C4-2B (cell line): ENCODE data around the gene CTNNA3.

Experiments
- H3K27ac ChIP-seq: fragments of 450-650 bp; 2 replicates; pipeline ENCODE4 v1.5.1; 2017
- ZFX ChIP-seq: fragments of 450-650 bp; IDR thresholded peaks from 2 replicates; pipeline ENCODE4 v1.6.1; 2017
- TF ChIP-seq, protein P1 (sequence below): fragments of 450-650 bp; conservative IDR thresholded peaks from 2 replicates; pipeline ENCODE4 v1.5.1; 2017; ENCODE audit warnings: mild to moderate bottlenecking

The CTNNA3 gene

DNA sequence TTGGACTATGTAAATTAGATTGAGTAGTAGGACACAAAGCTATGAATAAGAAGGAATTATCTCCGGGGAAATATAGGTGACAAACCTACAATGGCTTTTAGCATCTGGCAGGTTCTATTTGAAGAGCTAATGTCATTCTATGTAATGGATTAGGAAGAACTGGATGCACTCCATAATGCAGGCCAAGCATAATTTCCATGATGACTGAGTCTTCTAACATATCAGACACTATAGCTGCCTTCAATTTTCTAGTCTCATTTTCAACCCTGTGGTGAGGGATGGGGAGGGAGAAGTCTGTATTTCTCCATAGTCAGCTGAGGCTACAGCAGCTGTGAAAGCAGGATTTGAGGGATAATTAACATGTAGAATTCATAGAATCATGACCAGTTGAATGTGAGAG is 1160.6 kb downstream of the CTNNA3 start:
- TF ChIP-seq, protein P1, sequence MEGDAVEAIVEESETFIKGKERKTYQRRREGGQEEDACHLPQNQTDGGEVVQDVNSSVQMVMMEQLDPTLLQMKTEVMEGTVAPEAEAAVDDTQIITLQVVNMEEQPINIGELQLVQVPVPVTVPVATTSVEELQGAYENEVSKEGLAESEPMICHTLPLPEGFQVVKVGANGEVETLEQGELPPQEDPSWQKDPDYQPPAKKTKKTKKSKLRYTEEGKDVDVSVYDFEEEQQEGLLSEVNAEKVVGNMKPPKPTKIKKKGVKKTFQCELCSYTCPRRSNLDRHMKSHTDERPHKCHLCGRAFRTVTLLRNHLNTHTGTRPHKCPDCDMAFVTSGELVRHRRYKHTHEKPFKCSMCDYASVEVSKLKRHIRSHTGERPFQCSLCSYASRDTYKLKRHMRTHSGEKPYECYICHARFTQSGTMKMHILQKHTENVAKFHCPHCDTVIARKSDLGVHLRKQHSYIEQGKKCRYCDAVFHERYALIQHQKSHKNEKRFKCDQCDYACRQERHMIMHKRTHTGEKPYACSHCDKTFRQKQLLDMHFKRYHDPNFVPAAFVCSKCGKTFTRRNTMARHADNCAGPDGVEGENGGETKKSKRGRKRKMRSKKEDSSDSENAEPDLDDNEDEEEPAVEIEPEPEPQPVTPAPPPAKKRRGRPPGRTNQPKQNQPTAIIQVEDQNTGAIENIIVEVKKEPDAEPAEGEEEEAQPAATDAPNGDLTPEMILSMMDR: no peak
- no peak for TF ChIP-seq ZFX
- no peak overlapping the region for H3K27ac ChIP-seq

GRCh38 chr10:66534866-66535265 is 1161.1 kb downstream of the CTNNA3 start:
- H3K27ac ChIP-seq: no peak overlapping the region
- TF ChIP-seq, protein P1: no peak
- TF ChIP-seq ZFX: no peak

DNA sequence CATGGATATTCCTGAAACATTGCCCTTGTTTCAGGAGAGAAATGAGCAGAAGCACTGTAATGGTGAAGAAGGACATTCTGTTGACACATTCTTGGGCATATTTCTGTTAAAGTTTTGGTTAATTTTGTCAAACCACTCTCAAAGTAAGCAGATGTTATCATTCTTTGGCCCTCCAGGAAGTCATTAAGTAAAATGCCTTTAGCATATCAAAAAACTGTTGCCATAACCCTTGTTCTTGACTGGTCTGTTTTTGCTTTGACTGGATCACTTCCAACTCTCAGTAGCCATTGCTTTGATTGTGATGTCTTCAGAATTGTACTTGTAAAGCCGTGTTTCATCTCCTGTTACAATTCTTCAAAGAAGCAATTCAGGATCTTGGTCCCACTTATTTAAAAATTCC is 1174.5 kb downstream of the CTNNA3 start:
- no peak overlapping the region for H3K27ac ChIP-seq
- no peak for TF ChIP-seq ZFX
- TF ChIP-seq, protein P1: no peak

DNA sequence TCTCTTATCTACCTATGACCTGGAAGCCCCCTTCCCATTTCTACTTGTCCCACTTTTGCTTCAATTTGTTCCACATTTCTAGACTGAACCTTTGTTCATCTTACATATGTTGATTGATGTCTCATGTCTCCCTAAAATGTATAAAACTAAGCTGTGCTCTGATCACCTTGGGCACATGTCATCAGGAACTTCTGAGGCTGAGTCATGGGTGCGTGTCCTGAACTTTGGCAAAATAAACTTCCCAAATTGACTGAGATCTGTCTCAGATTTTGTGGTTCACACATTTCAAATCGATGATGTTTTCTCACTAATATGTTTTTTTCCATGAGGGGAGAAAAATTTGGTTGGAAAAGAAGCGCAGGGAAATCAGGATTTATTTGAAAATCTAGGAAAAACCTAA is 1176.4 kb downstream of the CTNNA3 start:
- no peak overlapping the region for H3K27ac ChIP-seq
- TF ChIP-seq, protein P1: no peak
- no peak for TF ChIP-seq ZFX

GRCh38 chr10:66514666-66515065 is 1181.3 kb downstream of the CTNNA3 start:
- no peak overlapping the region for H3K27ac ChIP-seq
- no peak for TF ChIP-seq ZFX
- TF ChIP-seq, protein P1: no peak

DNA sequence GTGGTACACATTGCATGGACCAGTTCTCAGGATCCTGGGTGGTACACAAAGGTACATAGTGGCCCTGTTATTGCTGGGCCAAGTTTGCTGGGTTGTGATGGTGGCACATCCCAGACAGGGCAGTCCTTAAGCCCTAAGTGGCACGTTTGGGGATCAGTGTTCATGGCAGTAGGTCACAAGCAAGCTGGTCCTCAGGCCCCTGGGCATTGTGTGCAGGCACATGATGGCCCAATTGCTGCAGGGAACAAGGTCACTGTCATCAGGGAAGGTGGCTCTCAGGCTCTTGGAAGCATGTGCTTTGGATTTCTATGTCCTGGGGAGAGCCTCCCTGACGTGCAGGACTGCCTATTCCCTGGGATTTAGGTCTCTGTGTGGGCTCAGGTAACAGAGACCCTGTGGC is 1182.5 kb downstream of the CTNNA3 start:
- no peak overlapping the region for H3K27ac ChIP-seq

DNA sequence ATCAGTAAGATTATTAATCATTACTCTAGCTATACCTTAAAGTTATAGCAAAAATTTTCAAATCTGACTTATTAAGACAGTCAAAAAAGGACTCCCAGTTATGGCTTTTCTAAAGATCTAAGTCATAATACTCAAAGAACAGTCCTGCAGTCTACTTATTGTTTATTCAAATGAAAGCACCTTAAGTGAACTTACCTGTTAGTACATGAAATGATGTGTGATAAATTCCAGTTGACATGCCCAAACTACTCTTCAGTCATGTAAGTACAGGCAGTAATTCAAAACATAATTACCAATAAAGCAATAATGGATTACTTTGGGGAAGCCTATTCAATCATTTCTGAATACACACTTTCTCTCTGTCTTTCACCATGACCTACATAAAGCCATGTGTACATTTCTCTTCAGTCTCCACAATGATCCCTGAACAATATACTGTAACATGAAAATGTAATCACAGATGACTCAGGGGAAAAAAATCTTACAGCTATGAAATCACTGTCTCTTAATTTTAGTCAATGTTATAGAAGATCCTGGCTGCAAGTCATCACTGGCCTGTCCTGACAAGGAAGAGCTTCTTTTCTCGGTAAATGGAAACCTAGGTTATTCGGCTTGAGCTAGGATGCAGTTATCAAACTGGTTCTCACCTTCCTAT is 1190.9 kb downstream of the CTNNA3 start:
- no peak overlapping the region for H3K27ac ChIP-seq
- no peak for TF ChIP-seq ZFX
- TF ChIP-seq, protein P1: no peak

More for the DNA sequence above, 1182.5 kb downstream of the CTNNA3 start:
- TF ChIP-seq, protein P1: no peak
- no peak for TF ChIP-seq ZFX
